ENCODE data around the gene RTCB. TPM values are rescaled to one million over a fixed set of nuclear protein-coding genes. Genes with fewer than 3 reads are reported as not detected.
"Not testable (repeated sequence)": the region's sequence is repeated elsewhere in the genome, so short reads cannot be mapped to it uniquely, and the experiment has no call there.

Gene RTCB
- total and polyA plus RNA-seq, 10 donors = 33.8 to 75.9 (median 61.0) TPM

DNA sequence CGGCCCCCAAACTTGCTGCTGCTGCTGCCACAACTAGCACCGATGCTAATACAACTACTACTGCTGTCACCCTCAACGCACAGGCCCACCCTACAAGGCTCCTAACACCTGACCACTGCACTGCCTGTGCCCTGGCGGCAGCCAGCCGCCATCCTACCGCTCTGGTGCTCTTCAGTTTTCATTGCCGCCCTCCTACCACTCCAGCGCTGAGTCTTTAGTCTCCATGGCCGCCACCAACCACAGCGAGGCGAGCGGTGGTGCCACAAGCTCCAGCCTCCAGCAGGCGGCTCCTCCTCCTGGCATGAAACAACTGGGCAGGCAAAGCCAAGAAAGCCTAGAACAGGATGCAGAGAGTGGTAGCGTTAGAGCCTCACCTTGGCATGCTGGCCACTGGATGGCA is 59.4 kb downstream of the RTCB start:
- H3K4me3 ChIP-seq = no peak overlapping the region
- DNase-seq = no peak
- no peaks in the 10 kb centered on the region for H3K9me3 ChIP-seq
- H3K36me3 ChIP-seq = no peaks in the 10 kb centered on the region
- 91 to 97% (median 96%) methylated on average over 13 to 14 of the region's 14 CpGs for WGBS, 5 donors
- intact Hi-C loops (cut with DNase I; ENCODE audit: low total_unique reads) = no loop called here
- no peaks in the 10 kb centered on the region for H3K4me1 ChIP-seq
- no peak overlapping the region for H3K27ac ChIP-seq
- TF ChIP-seq POLR2A (IDR thresholded peaks at IDR 0.05) (no peak), CTCF (IDR thresholded peaks at IDR 0.05 in 8 of 11, conservative IDR thresholded peaks at IDR 0.05 in 3 of 11) (no peak), POLR2AphosphoS5 (IDR thresholded peaks at IDR 0.05) (no peak)
- no peaks in the 10 kb centered on the region for H3K27me3 ChIP-seq (replicated peaks in 1 of 7)

GRCh38 chr22:32351875-32352274 is 60.2 kb downstream of the RTCB start:
- H3K9me3 ChIP-seq; H3K27me3 ChIP-seq (replicated peaks in 1 of 7); H3K27ac ChIP-seq; H3K36me3 ChIP-seq; DNase-seq; H3K4me1 ChIP-seq; intact Hi-C loops (cut with DNase I; ENCODE audit: low total_unique reads); H3K4me3 ChIP-seq: not testable (repeated sequence)
- 76 to 94% (median 85%) methylated on average over 1 of the region's 1 CpG for WGBS, 5 donors

- Histone ChIP-seq H3K4me3 (no peak overlapping the region), H3K27ac (no peak overlapping the region), H3K27me3 (replicated peaks in 1 of 7) (peaks cover 0 to 10% (median 0%) of the 10 kb centered on the region in 7 donors), H3K9me3 (no peaks in the 10 kb centered on the region), H3K4me1 (no peaks in the 10 kb centered on the region), H3K36me3 (no peaks in the 10 kb centered on the region)
- intact Hi-C loops (cut with DNase I; ENCODE audit: low total_unique reads) = no loop called here
- DNase-seq = no peak
- 70 to 87% (median 85%) methylated on average over 4 to 6 of the region's 6 CpGs for WGBS, 5 donors
- no peak for TF ChIP-seq POLR2A (IDR thresholded peaks at IDR 0.05)
- TF ChIP-seq POLR2AphosphoS5 (IDR thresholded peaks at IDR 0.05) = no peak
- TF ChIP-seq CTCF (IDR thresholded peaks at IDR 0.05 in 8 of 11, conservative IDR thresholded peaks at IDR 0.05 in 3 of 11) = no peak
These were observed 63.9 kb downstream of the RTCB start for GRCh38 chr22:32348031-32348611.

DNA sequence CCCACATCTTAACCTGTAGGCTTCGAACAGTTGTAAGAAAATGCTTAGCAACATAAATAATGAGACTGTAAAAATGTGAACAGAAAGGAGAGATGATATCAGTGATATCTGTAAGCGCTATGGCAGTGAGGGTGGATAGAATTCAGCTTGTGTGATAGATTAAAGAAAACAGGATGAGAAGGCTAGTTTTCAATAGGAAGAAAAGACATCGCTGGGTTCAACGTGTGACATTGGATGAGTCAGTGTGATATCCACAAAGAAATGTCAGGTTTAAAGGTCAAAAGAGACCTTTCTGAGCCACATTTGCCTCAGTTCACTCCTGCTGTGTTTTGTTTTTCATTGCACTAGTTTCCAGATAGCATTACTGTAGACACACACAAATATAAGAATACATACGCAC is 68.1 kb downstream of the RTCB start:
- Histone ChIP-seq H3K36me3 (no peaks in the 10 kb centered on the region), H3K4me3 (no peak overlapping the region), H3K9me3 (no peaks in the 10 kb centered on the region), H3K27me3 (replicated peaks in 1 of 7) (peaks cover 0 to 31% (median 0%) of the 10 kb centered on the region in 7 donors), H3K27ac (no peak overlapping the region), H3K4me1 (no peaks in the 10 kb centered on the region)
- WGBS, 5 donors = 58 to 83% (median 76%) methylated on average over 5 of the region's 5 CpGs
- TF ChIP-seq POLR2A (IDR thresholded peaks at IDR 0.05) (no peak), POLR2AphosphoS5 (IDR thresholded peaks at IDR 0.05) (no peak), CTCF (IDR thresholded peaks at IDR 0.05 in 8 of 11, conservative IDR thresholded peaks at IDR 0.05 in 3 of 11) (no peak)
- DNase-seq = no peak
- intact Hi-C loops (cut with DNase I; ENCODE audit: low total_unique reads) = no loop called here

DNA sequence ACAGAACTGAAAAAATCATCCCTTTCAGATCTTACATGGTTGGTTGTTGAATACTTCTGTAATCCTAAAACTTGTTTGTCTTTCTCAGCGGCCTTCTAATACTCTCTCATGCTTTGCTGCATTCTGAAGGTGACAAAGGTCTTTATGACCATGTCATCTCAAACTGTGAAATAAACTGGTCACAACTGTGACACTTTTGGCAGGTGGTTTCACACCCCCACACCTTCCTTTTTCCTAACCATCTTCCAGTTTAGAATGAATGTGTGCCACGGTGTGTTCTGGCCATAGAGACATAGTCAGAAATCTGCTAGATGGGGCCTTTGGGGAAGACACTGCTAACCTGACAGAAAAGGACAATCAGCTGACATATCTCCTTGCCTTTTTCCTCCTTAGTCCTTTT is 69.1 kb downstream of the RTCB start:
- no peak overlapping the region for H3K27ac ChIP-seq
- H3K27me3 ChIP-seq (replicated peaks in 1 of 7) = peaks cover 0 to 39% (median 0%) of the 10 kb centered on the region in 7 donors
- no peaks in the 10 kb centered on the region for H3K9me3 ChIP-seq
- WGBS, 5 donors = 70 to 77% (median 71%) methylated on average over 2 of the region's 2 CpGs
- intact Hi-C loops (cut with DNase I; ENCODE audit: low total_unique reads) = no loop called here
- no peak for TF ChIP-seq POLR2AphosphoS5 (IDR thresholded peaks at IDR 0.05)
- TF ChIP-seq CTCF (IDR thresholded peaks at IDR 0.05 in 8 of 11, conservative IDR thresholded peaks at IDR 0.05 in 3 of 11) = no peak
- no peak for TF ChIP-seq POLR2A (IDR thresholded peaks at IDR 0.05)
- no peak for DNase-seq
- H3K4me1 ChIP-seq = no peaks in the 10 kb centered on the region
- no peak overlapping the region for H3K4me3 ChIP-seq
- no peaks in the 10 kb centered on the region for H3K36me3 ChIP-seq
